IMR-90 (cell line): ENCODE measurements around the gene AFF2. TPM values are rescaled to one million over a fixed set of nuclear protein-coding genes. Genes with fewer than 3 reads are reported as not detected.

Source experiments
- ATAC-seq: fragments of 200-7000 bp; cut with Tn5 transposase; 2 replicates; pipeline ENCODE4 v1.9.1; 2020; ENCODE audit warnings: low read depth, mild to moderate bottlenecking, moderate library complexity
- BruUV-seq: library from RNA; stranded (reverse); fragments of 400-500 nt; replicated peaks from 2 replicates; lab custom pipeline; 2021; lab: Mats Ljungman, UMichigan
- CTCF ChIA-PET: fragments of 300-600 bp; formaldehyde crosslinking; extraction: SDS; loops from one replicate; lab custom pipeline; 2021; ENCODE audit warnings: antibody characterized with exemption; lab: Yijun Ruan, JAX
- POLR2A ChIA-PET: fragments of 300-600 bp; sonication (Branson Sonifier 250); formaldehyde crosslinking; loops from one replicate; lab custom pipeline; 2022; ENCODE audit warnings: antibody characterized with exemption; ENCODE audit not compliant: unreplicated experiment; lab: Charles Lee
- DNase-seq: peaks from one replicate; pipeline ENCODE4 v3.0.0; 2013
- H2AFZ ChIP-seq: replicated peaks from 2 replicates; pipeline ENCODE3; 2013; ENCODE audit warnings: low read length, mild to moderate bottlenecking; ENCODE audit not compliant: poor library complexity
- H2AK5ac ChIP-seq: 2 replicates; pipeline ENCODE4 v1.6.1; 2013; ENCODE audit warnings: low read depth, low read length, inconsistent platforms
- H2AK9ac ChIP-seq: replicated peaks from 2 replicates; pipeline ENCODE3; 2013; ENCODE audit warnings: mild to moderate bottlenecking, low read depth, low read length, moderate library complexity; ENCODE audit not compliant: poor library complexity
- H2BK120ac ChIP-seq: 2 replicates; pipeline ENCODE4 v1.6.1; 2013; ENCODE audit warnings: low read depth, low read length, inconsistent platforms
- H2BK15ac ChIP-seq: 3 replicates; pipeline ENCODE4 v1.6.1; 2013; ENCODE audit warnings: low read depth, low read length, inconsistent platforms
- H2BK20ac ChIP-seq: 2 replicates; pipeline ENCODE4 v1.6.1; 2013; ENCODE audit warnings: low read depth, mild to moderate bottlenecking, inconsistent platforms, low read length, moderate library complexity
- H2BK5ac ChIP-seq: 2 replicates; pipeline ENCODE4 v1.6.1; 2013; ENCODE audit warnings: mild to moderate bottlenecking, low read depth, low read length, inconsistent platforms; ENCODE audit not compliant: poor library complexity, severe bottlenecking
- H3K14ac ChIP-seq: replicated peaks from 2 replicates; pipeline ENCODE4 v1.6.1; 2013; ENCODE audit warnings: low read depth, low read length, inconsistent platforms
- H3K18ac ChIP-seq: 2 replicates; pipeline ENCODE4 v1.6.1; 2013; ENCODE audit warnings: low read depth, low read length, control low read depth
- H3K23ac ChIP-seq: 2 replicates; pipeline ENCODE4 v1.6.1; 2013; ENCODE audit warnings: low read depth, low read length, inconsistent platforms
- H3K27ac ChIP-seq: 2 replicates; pipeline ENCODE4 v1.5.1; 2013; ENCODE audit warnings: mild to moderate bottlenecking, control low read depth, low read length; ENCODE audit not compliant: insufficient read depth
- H3K27me3 ChIP-seq: 2 replicates; pipeline ENCODE4 v1.6.1; 2013; ENCODE audit warnings: low read length; ENCODE audit not compliant: control insufficient read depth, insufficient read depth
- H3K36me3 ChIP-seq: 2 replicates; pipeline ENCODE4 v1.6.1; 2013; ENCODE audit warnings: low read length, mixed read lengths; ENCODE audit not compliant: control insufficient read depth, insufficient read depth
- H3K4ac ChIP-seq: 2 replicates; pipeline ENCODE4 v1.6.1; 2013; ENCODE audit warnings: low read depth, low read length, inconsistent platforms
- H3K4me1 ChIP-seq: 2 replicates; pipeline ENCODE4 v1.6.1; 2013; ENCODE audit warnings: low read length, mixed read lengths; ENCODE audit not compliant: control insufficient read depth, insufficient read depth
- H3K4me2 ChIP-seq: 2 replicates; pipeline ENCODE4 v1.6.1; 2013; ENCODE audit warnings: low read depth, mild to moderate bottlenecking, control low read depth, low read length, moderate library complexity
- H3K4me3 ChIP-seq: 2 replicates; pipeline ENCODE4 v1.5.1; 2013; ENCODE audit warnings: low read depth, mild to moderate bottlenecking, control low read depth, low read length, moderate library complexity; ENCODE audit not compliant: insufficient read depth
- H3K56ac ChIP-seq: 2 replicates; pipeline ENCODE4 v1.6.1; 2013; ENCODE audit warnings: low read length, inconsistent platforms; ENCODE audit not compliant: insufficient read depth; ENCODE audit errors: extremely low read depth
- H3K79me1 ChIP-seq, 2 experiments: 2 replicates each; pipeline ENCODE4 v1.6.1; 2013; ENCODE audit warnings: low read length in 2 of 2, inconsistent platforms in 1 of 2, low read depth in 1 of 2
- H3K9ac ChIP-seq: 2 replicates; pipeline ENCODE4 v1.6.1; 2013; ENCODE audit warnings: low read depth, low read length, control low read depth
- H3K9me1 ChIP-seq: 2 replicates; pipeline ENCODE4 v1.6.1; 2013; ENCODE audit warnings: low read length, inconsistent platforms; ENCODE audit not compliant: insufficient read depth
- H3K9me3 ChIP-seq: 2 replicates; pipeline ENCODE4 v1.6.1; 2013; ENCODE audit warnings: low read length; ENCODE audit not compliant: control insufficient read depth, insufficient read depth
- H4K20me1 ChIP-seq: 2 replicates; pipeline ENCODE4 v1.6.1; 2013; ENCODE audit warnings: low read length, inconsistent platforms; ENCODE audit not compliant: insufficient read depth
- H4K5ac ChIP-seq: 2 replicates; pipeline ENCODE4 v1.6.1; 2013; ENCODE audit warnings: mild to moderate bottlenecking, low read depth, low read length, control low read depth
- H4K8ac ChIP-seq, 2 experiments: 2 replicates each; pipeline ENCODE4 v1.6.1; 2013; ENCODE audit warnings: low read depth in 2 of 2, low read length in 2 of 2, control low read depth in 1 of 2, inconsistent platforms in 1 of 2
- H4K91ac ChIP-seq: 2 replicates; pipeline ENCODE4 v1.6.1; 2013; ENCODE audit warnings: low read depth, low read length, inconsistent platforms; ENCODE audit not compliant: insufficient read depth
- CEBPB ChIP-seq: IDR thresholded peaks from 2 replicates; pipeline ENCODE4 v1.6.1; 2012; ENCODE audit warnings: low read depth, low read length, improper control_type of control experiment
- CHD1 ChIP-seq: IDR thresholded peaks from 2 replicates; pipeline ENCODE4 v1.6.1; 2012; ENCODE audit warnings: low read depth, low read length, improper control_type of control experiment
- CTCF ChIP-seq: conservative IDR thresholded peaks from 2 replicates; pipeline ENCODE4 v1.5.1; 2012; ENCODE audit warnings: mild to moderate bottlenecking, low read depth, low read length, improper control_type of control experiment
- ELK1 ChIP-seq: fragments of 150-350 bp; IDR thresholded peaks from 2 replicates; pipeline ENCODE4 v1.6.1; 2016; ENCODE audit warnings: low read depth, mild to moderate bottlenecking, low read length, moderate library complexity, borderline replicate concordance
- MAFK ChIP-seq: IDR thresholded peaks from 2 replicates; pipeline ENCODE4 v1.6.1; 2012; ENCODE audit warnings: low read depth, low read length, improper control_type of control experiment
- MXI1 ChIP-seq: IDR thresholded peaks from 2 replicates; pipeline ENCODE4 v1.6.1; 2012; ENCODE audit warnings: low read depth, mild to moderate bottlenecking, low read length, moderate library complexity, borderline replicate concordance
- RAD21 ChIP-seq: IDR thresholded peaks from 2 replicates; pipeline ENCODE4 v1.6.1; 2012; ENCODE audit warnings: low read length, improper control_type of control experiment
- RCOR1 ChIP-seq: IDR thresholded peaks from 2 replicates; pipeline ENCODE4 v1.6.1; 2012; ENCODE audit warnings: mild to moderate bottlenecking, low read length, improper control_type of control experiment; ENCODE audit not compliant: insufficient replicate concordance
- SMC3 ChIP-seq: fragments of 150-350 bp; IDR thresholded peaks from 2 replicates; pipeline ENCODE4 v1.6.1; 2016; ENCODE audit warnings: low read depth, mild to moderate bottlenecking, antibody characterized with exemption, low read length, moderate library complexity
- USF2 ChIP-seq: fragments of 150-350 bp; IDR thresholded peaks from 2 replicates; pipeline ENCODE4 v1.6.1; 2017; ENCODE audit warnings: mild to moderate bottlenecking, antibody characterized with exemption, low read length, low read depth
- WGBS, 2 experiments: methylation state at CpG; one replicate each; pipeline versions ENCODE4 v1.1.5 to v1.1.7; 2013; ENCODE audit warnings: missing lambda C conversion rate in 2 of 2; ENCODE audit not compliant: insufficient read length in 1 of 2; ENCODE audit errors: extremely low coverage in 2 of 2; 5-methylcytosine and 5-hydroxymethylcytosine counted together
- dilution Hi-C: fragments of 300-500 bp; cut with HindIII; formaldehyde crosslinking; loops from one replicate; pipeline ENCODE4 v1.14.3; 2018; ENCODE audit warnings: low sequenced_read_pairs; ENCODE audit not compliant: unreplicated experiment
- in situ Hi-C: fragments of 300-500 bp; cut with MboI; formaldehyde crosslinking; loops from 3 replicates; pipeline ENCODE4 v1.14.3; 2019; ENCODE audit warnings: low sequenced_read_pairs, inconsistent platforms, mixed read lengths
- intact Hi-C: fragments of 100-400 bp; cut with micrococcal nuclease; formaldehyde crosslinking; loops from 2 replicates; pipeline ENCODE4 v1.10.0; 2022
- polyA plus RNA-seq, 3 experiments: library from polyadenylated mRNA; depleted of rRNA; stranded (reverse); fragments of >200 nt; gene quantifications; 2 replicates each; pipeline ENCODE4 v1.2.3, GENCODE V29; 2012; ENCODE audit warnings: low replicate concordance in 1 of 3
- total RNA-seq: library from RNA; depleted of rRNA; stranded (reverse); fragments of >200 nt; gene quantifications from 2 replicates; pipeline ENCODE4 v1.2.3, GENCODE V29; 2012

The AFF2 gene
- total and polyA plus RNA-seq, 2 of the 4 experiments (the other 2 are of a cell fraction) = 0.15 to 0.72 TPM

GRCh38 chrX:148976571-148977400 lies 476.4 kb downstream of the AFF2 start:
- in situ Hi-C loops (no loop called here), dilution Hi-C loops (no loop called here), intact Hi-C loops (no loop called here)
- H3K9me1 ChIP-seq = no peaks in the 10 kb centered on the region
- H3K4me2 ChIP-seq = no peak overlapping the region
- H3K4me3 ChIP-seq = no peak overlapping the region
- no TSS peak for BruUV-seq
- H3K4me1 ChIP-seq = no peaks in the 10 kb centered on the region
- H4K5ac ChIP-seq = no peak overlapping the region
- no peak overlapping the region for H2BK15ac ChIP-seq
- WGBS, 2 experiments = no CpG with 5 or more reads among the region's 8 CpGs
- no peak for TF ChIP-seq SMC3
- no peak for TF ChIP-seq MXI1
- TF ChIP-seq CTCF = no peak
- TF ChIP-seq CEBPB = no peak
- TF ChIP-seq USF2 = no peak
- no peak for TF ChIP-seq RAD21
- no peak for TF ChIP-seq CHD1
- TF ChIP-seq MAFK = no peak
- no peak for TF ChIP-seq ELK1
- TF ChIP-seq RCOR1 = no peak
- H3K27me3 ChIP-seq = no peaks in the 10 kb centered on the region
- H3K14ac ChIP-seq = no peak overlapping the region
- no peak overlapping the region for H3K4ac ChIP-seq
- H3K36me3 ChIP-seq = no peaks in the 10 kb centered on the region
- no peak overlapping the region for H3K27ac ChIP-seq
- H2BK5ac ChIP-seq = no peak overlapping the region
- DNase-seq (no peak), ATAC-seq (no peak)
- H2BK120ac ChIP-seq = no peak overlapping the region
- no peak overlapping the region for H2BK20ac ChIP-seq
- H3K18ac ChIP-seq = no peak overlapping the region
- H4K91ac ChIP-seq = no peak overlapping the region
- no peak overlapping the region for H4K8ac ChIP-seq
- H3K79me1 ChIP-seq = no peaks in the 10 kb centered on the region
- CTCF ChIA-PET = no interaction called here
- no peak overlapping the region for H2AK5ac ChIP-seq
- POLR2A ChIA-PET = no interaction called here
- no peak overlapping the region for H3K23ac ChIP-seq
- no peak overlapping the region for H3K56ac ChIP-seq
- no peak overlapping the region for H2AK9ac ChIP-seq
- no peaks in the 10 kb centered on the region for H3K9me3 ChIP-seq
- H4K20me1 ChIP-seq = no peaks in the 10 kb centered on the region
- H3K9ac ChIP-seq = no peak overlapping the region
- H2AFZ ChIP-seq = no peak overlapping the region
